OCI-LY1 (cell line): ENCODE data around the gene SPRTN.

ENCODE experiments used
- H2AFZ ChIP-seq: fragments of 200-600 bp; sonication (generic), shearing (Covaris generic); 2 replicates; pipeline ENCODE4 v1.6.0; 2014; ENCODE audit warnings: antibody characterized with exemption, mild to moderate bottlenecking, low read length
- H3F3A ChIP-seq: fragments of 200-600 bp; sonication (generic), shearing (Covaris generic); 2 replicates; pipeline ENCODE4 v1.6.0; 2014; ENCODE audit warnings: mild to moderate bottlenecking, antibody characterized with exemption, low read length, moderate library complexity; ENCODE audit not compliant: insufficient read depth
- H3K27ac ChIP-seq: fragments of 200-600 bp; sonication (generic); 2 replicates; pipeline ENCODE4 v1.5.1; 2014; ENCODE audit warnings: low read length, mixed run types, mild to moderate bottlenecking, low read depth; ENCODE audit not compliant: poor library complexity, severe bottlenecking
- H3K27me3 ChIP-seq: fragments of 200-600 bp; sonication (generic); 2 replicates; pipeline ENCODE4 v1.6.0; 2014; ENCODE audit warnings: antibody characterized with exemption, mild to moderate bottlenecking, low read length, moderate library complexity; ENCODE audit not compliant: insufficient read depth
- H3K36me3 ChIP-seq: fragments of 200-600 bp; sonication (generic); 2 replicates; pipeline ENCODE4 v1.6.1; 2014; ENCODE audit warnings: mild to moderate bottlenecking, antibody characterized with exemption, low read length, moderate library complexity, mixed read lengths; ENCODE audit not compliant: insufficient read depth
- H3K4me1 ChIP-seq: fragments of 200-600 bp; sonication (generic); 2 replicates; pipeline ENCODE4 v1.5.1; 2014; ENCODE audit warnings: mild to moderate bottlenecking, low read length, moderate library complexity; ENCODE audit not compliant: insufficient read depth, severe bottlenecking
- H3K4me2 ChIP-seq: fragments of 200-600 bp; sonication (generic), shearing (Covaris generic); 2 replicates; pipeline ENCODE4 v1.6.1; 2014; ENCODE audit warnings: low read length
- H3K4me3 ChIP-seq: fragments of 200-600 bp; sonication (generic); 2 replicates; pipeline ENCODE4 v1.5.1; 2014; ENCODE audit warnings: low read length, low read depth, mild to moderate bottlenecking, mixed read lengths; ENCODE audit not compliant: poor library complexity, severe bottlenecking
- H3K79me2 ChIP-seq: fragments of 200-600 bp; shearing (Covaris generic); 2 replicates; pipeline ENCODE4 v1.6.1; 2016; ENCODE audit warnings: mixed run types, low read length, mixed read lengths; ENCODE audit not compliant: insufficient read depth
- H3K9ac ChIP-seq: fragments of 200-600 bp; sonication (generic), shearing (Covaris generic); 2 replicates; pipeline ENCODE4 v1.6.1; 2014; ENCODE audit warnings: mild to moderate bottlenecking, low read length, mixed read lengths
- H3K9me2 ChIP-seq: fragments of 200-600 bp; sonication (generic), shearing (Covaris generic); 2 replicates; pipeline ENCODE4 v1.6.1; 2014; ENCODE audit warnings: low read depth, mild to moderate bottlenecking, low read length, mixed read lengths
- H3K9me3 ChIP-seq: fragments of 200-600 bp; shearing (Covaris generic); 2 replicates; pipeline ENCODE4 v1.6.1; 2014; ENCODE audit warnings: low read length, mixed read lengths
- H4K20me1 ChIP-seq: fragments of 200-600 bp; sonication (generic), shearing (Covaris generic); 2 replicates; pipeline ENCODE4 v1.6.0; 2016; ENCODE audit warnings: mild to moderate bottlenecking, low read length; ENCODE audit not compliant: insufficient read depth
- CTCF ChIP-seq: fragments of 200-600 bp; sonication (generic), shearing (Covaris generic); IDR thresholded peaks from 2 replicates; pipeline ENCODE4 v1.5.1; 2017; ENCODE audit warnings: mild to moderate bottlenecking, antibody characterized with exemption, low read length, moderate library complexity, mixed read lengths
- EZH2 ChIP-seq: fragments of 200-600 bp; sonication (generic), shearing (Covaris generic); IDR thresholded peaks from 2 replicates; pipeline ENCODE4 v1.8.0; 2017; ENCODE audit warnings: borderline replicate concordance, mixed run types, mild to moderate bottlenecking, antibody characterized with exemption, low read length, moderate library complexity, mixed read lengths

SPRTN gene

GRCh38 chr1:231390071-231390470 lies 52.0 kb downstream of the SPRTN start:
- Histone ChIP-seq H3K36me3 (no peaks in the 10 kb centered on the region), H3K27ac (no peak overlapping the region), H2AFZ (no peak overlapping the region), H4K20me1 (no peaks in the 10 kb centered on the region), H3K4me3 (no peak overlapping the region), H3K9me2 (no peaks in the 10 kb centered on the region), H3F3A (no peaks in the 10 kb centered on the region), H3K27me3 (no peaks in the 10 kb centered on the region), H3K4me1 (peaks cover 4% of the 10 kb centered on the region), H3K4me2 (no peak overlapping the region), H3K9me3 (no peaks in the 10 kb centered on the region), H3K79me2 (peaks cover 5% of the 10 kb centered on the region; the same call in 1 of the 2 replicates), H3K9ac (no peak overlapping the region)
- TF ChIP-seq EZH2 = no peak
- no peak for TF ChIP-seq CTCF

- Histone ChIP-seq H3K9me3 (no peaks in the 10 kb centered on the region), H3K36me3 (no peaks in the 10 kb centered on the region), H3K9me2 (no peaks in the 10 kb centered on the region), H3F3A (no peaks in the 10 kb centered on the region), H3K4me1 (peaks cover 9% of the 10 kb centered on the region), H2AFZ (no peak overlapping the region), H4K20me1 (no peaks in the 10 kb centered on the region), H3K27ac (no peak overlapping the region), H3K4me2 (no peak overlapping the region), H3K9ac (no peak overlapping the region), H3K4me3 (no peak overlapping the region), H3K79me2 (peaks cover 5% of the 10 kb centered on the region; the same call in 1 of the 2 replicates), H3K27me3 (no peaks in the 10 kb centered on the region)
- TF ChIP-seq CTCF (no peak), EZH2 (no peak)
Observed at GRCh38 chr1:231392389-231393131, 54.5 kb downstream of the SPRTN start.

GRCh38 chr1:231393668-231394067 lies 55.6 kb downstream of the SPRTN start:
- no peak overlapping the region for H3K4me3 ChIP-seq
- H3K9ac ChIP-seq = no peak overlapping the region
- H3K27me3 ChIP-seq = no peaks in the 10 kb centered on the region
- no peaks in the 10 kb centered on the region for H3K9me3 ChIP-seq
- H3K4me1 ChIP-seq = peaks cover 9% of the 10 kb centered on the region
- H3K27ac ChIP-seq = no peak overlapping the region
- H3K79me2 ChIP-seq = peaks cover 12% of the 10 kb centered on the region
- TF ChIP-seq CTCF (no peak), EZH2 (no peak)
- H3K4me2 ChIP-seq = no peak overlapping the region
- no peaks in the 10 kb centered on the region; the same call in 1 of the 2 replicates for H3K36me3 ChIP-seq
- H2AFZ ChIP-seq = no peak overlapping the region
- H3F3A ChIP-seq = no peaks in the 10 kb centered on the region
- H3K9me2 ChIP-seq = no peaks in the 10 kb centered on the region
- H4K20me1 ChIP-seq = 0 out of 2 replicates have a peak, but pooled peaks cover 3% of the 10 kb centered on the region
